ENCODE measurements around the gene DOCK3. TPM values are rescaled to one million over a fixed set of nuclear protein-coding genes. Genes with fewer than 3 reads are reported as not detected.

The DOCK3 gene
- total RNA-seq, 1 experiment from 2014 or later = 0.04 TPM

DNA sequence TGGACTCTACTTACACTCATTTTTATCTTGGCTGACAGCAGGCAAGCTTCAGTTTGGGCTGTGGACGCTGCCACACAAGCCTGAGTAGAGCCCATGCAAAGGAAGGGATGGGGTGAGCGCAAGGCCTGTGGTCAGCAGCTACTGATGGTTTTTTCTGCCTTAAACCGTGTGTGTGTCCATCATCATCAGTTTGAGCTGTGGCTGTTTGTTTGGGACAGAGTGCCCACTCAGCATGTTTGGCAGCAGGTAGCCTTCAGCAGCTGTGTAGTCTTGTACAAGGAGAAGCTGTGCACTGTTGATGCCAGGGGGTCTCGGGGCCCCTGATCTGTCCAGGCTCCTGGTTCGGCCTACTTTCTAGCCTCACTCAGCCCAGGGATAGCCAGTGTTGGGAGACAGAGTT lies 719.8 kb downstream of the DOCK3 start:
- Histone ChIP-seq H2AFZ (ENCODE audit: low read length) (no peak overlapping the region), H3K4me1 (ENCODE audit: low read length) (peaks cover 32% of the 10 kb centered on the region), H3K9ac (ENCODE audit: low read length) (no peak overlapping the region), H3K4me3 (ENCODE audit: low read length) (no peak overlapping the region), H3K4me2 (ENCODE audit: low read depth, low read length, poor library complexity, severe bottlenecking) (no peak overlapping the region), H4K20me1 (ENCODE audit: insufficient read depth, low read depth, low read length) (peaks cover 21% of the 10 kb centered on the region), H3K27ac (ENCODE audit: low read length) (no peak overlapping the region), H3K27me3 (ENCODE audit: low read length) (no peaks in the 10 kb centered on the region), H3K9me3 (ENCODE audit: low read length) (no peaks in the 10 kb centered on the region), H3K9me2 (replicated peaks; ENCODE audit: insufficient read depth, low read length) (no peaks in the 10 kb centered on the region), H3K36me3 (ENCODE audit: insufficient read depth, low read length) (peaks cover 43% of the 10 kb centered on the region; the same call in 1 of the 2 replicates), H3K79me2 (ENCODE audit: low read length) (peaks cover 56% of the 10 kb centered on the region)
- no peak for DNase-seq

DNA sequence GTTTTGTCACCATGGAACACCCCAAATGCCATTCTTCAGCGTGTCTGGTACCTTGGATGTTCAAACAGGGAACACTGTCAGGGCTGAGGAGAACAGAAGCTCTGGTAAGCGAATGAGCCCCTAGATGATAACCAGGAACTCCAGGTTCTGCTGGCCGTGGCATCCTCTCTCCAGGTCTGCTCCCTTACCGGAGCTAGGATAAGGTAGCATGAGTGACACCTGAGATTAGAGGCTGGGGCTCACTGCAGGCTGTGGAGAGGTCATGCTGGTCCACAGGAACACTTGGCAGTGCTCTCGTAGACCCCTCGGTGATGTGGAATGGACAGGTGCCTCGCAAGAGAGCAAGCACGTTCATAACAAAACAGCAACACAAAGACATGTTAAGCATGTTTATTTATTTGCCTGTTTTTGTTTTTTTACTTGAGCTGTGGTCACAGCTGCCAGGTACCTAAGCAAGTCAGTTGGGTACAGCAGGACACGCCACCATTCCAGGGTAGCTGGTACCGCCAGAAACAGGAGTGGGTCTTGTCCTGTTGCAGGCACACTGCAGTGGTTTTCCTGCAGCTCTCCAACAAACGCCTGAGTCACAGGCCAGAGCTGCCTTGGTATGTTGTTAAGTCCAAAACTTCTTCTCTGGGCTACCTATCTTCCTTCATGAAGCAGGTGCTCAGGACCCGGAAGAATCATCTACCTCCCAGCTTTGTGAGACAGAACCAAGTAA lies 720.9 kb downstream of the DOCK3 start:
- Histone ChIP-seq H3K4me2 (ENCODE audit: low read depth, low read length, poor library complexity, severe bottlenecking) (no peak overlapping the region), H3K79me2 (ENCODE audit: low read length) (peaks cover 56% of the 10 kb centered on the region), H3K27ac (ENCODE audit: low read length) (no peak overlapping the region)

GRCh38 chr3:51396401-51396800 lies 721.7 kb downstream of the DOCK3 start:
- H3K9me2 ChIP-seq (replicated peaks; ENCODE audit: insufficient read depth, low read length) = no peaks in the 10 kb centered on the region
- H3K4me2 ChIP-seq (ENCODE audit: low read depth, low read length, poor library complexity, severe bottlenecking) = no peak overlapping the region
- DNase-seq = peak; percentile 39
- H3K27me3 ChIP-seq (ENCODE audit: low read length) = no peaks in the 10 kb centered on the region
- peaks cover 20% of the 10 kb centered on the region for H4K20me1 ChIP-seq (ENCODE audit: insufficient read depth, low read depth, low read length)
- H3K4me1 ChIP-seq (ENCODE audit: low read length) = peaks cover 19% of the 10 kb centered on the region
- peaks cover 56% of the 10 kb centered on the region for H3K79me2 ChIP-seq (ENCODE audit: low read length)
- H3K36me3 ChIP-seq (ENCODE audit: insufficient read depth, low read length) = peaks cover 46% of the 10 kb centered on the region; the same call in 1 of the 2 replicates
- H3K4me3 ChIP-seq (ENCODE audit: low read length) = no peak overlapping the region
- no peak overlapping the region for H3K9ac ChIP-seq (ENCODE audit: low read length)
- no peak overlapping the region for H2AFZ ChIP-seq (ENCODE audit: low read length)
- H3K9me3 ChIP-seq (ENCODE audit: low read length) = no peaks in the 10 kb centered on the region
- H3K27ac ChIP-seq (ENCODE audit: low read length) = 0 out of 2 replicates have a peak overlapping the region, but pooled peaks have one; percentile 3

More for the DNA sequence above, 720.9 kb downstream of the DOCK3 start:
- Histone ChIP-seq H3K36me3 (ENCODE audit: insufficient read depth, low read length) (peaks cover 43% of the 10 kb centered on the region; the same call in 1 of the 2 replicates), H3K4me3 (ENCODE audit: low read length) (no peak overlapping the region), H3K9ac (ENCODE audit: low read length) (no peak overlapping the region), H4K20me1 (ENCODE audit: insufficient read depth, low read depth, low read length) (peaks cover 20% of the 10 kb centered on the region), H3K27me3 (ENCODE audit: low read length) (no peaks in the 10 kb centered on the region), H3K4me1 (ENCODE audit: low read length) (peaks cover 20% of the 10 kb centered on the region), H2AFZ (ENCODE audit: low read length) (no peak overlapping the region), H3K9me2 (replicated peaks; ENCODE audit: insufficient read depth, low read length) (no peaks in the 10 kb centered on the region), H3K9me3 (ENCODE audit: low read length) (no peaks in the 10 kb centered on the region)
- DNase-seq = peak; percentile 34

GRCh38 chr3:51397392-51397791 lies 722.7 kb downstream of the DOCK3 start:
- Histone ChIP-seq H3K9ac (ENCODE audit: low read length) (no peak overlapping the region), H3K27me3 (ENCODE audit: low read length) (no peaks in the 10 kb centered on the region), H3K4me2 (ENCODE audit: low read depth, low read length, poor library complexity, severe bottlenecking) (no peak overlapping the region), H3K4me3 (ENCODE audit: low read length) (no peak overlapping the region), H3K36me3 (ENCODE audit: insufficient read depth, low read length) (peaks cover 46% of the 10 kb centered on the region; the same call in 1 of the 2 replicates), H3K79me2 (ENCODE audit: low read length) (peaks cover 48% of the 10 kb centered on the region), H3K4me1 (ENCODE audit: low read length) (peaks cover 20% of the 10 kb centered on the region), H3K27ac (ENCODE audit: low read length) (no peak overlapping the region), H2AFZ (ENCODE audit: low read length) (no peak overlapping the region), H3K9me2 (replicated peaks; ENCODE audit: insufficient read depth, low read length) (no peaks in the 10 kb centered on the region), H4K20me1 (ENCODE audit: insufficient read depth, low read depth, low read length) (peaks cover 16% of the 10 kb centered on the region), H3K9me3 (ENCODE audit: low read length) (no peaks in the 10 kb centered on the region)
- peak; percentile 38 for DNase-seq

- Histone ChIP-seq H3K9ac (ENCODE audit: low read length) (no peak overlapping the region), H4K20me1 (ENCODE audit: insufficient read depth, low read depth, low read length) (peaks cover 8% of the 10 kb centered on the region), H3K27me3 (ENCODE audit: low read length) (no peaks in the 10 kb centered on the region), H3K4me1 (ENCODE audit: low read length) (peaks cover 13% of the 10 kb centered on the region), H3K27ac (ENCODE audit: low read length) (no peak overlapping the region), H3K36me3 (ENCODE audit: insufficient read depth, low read length) (peaks cover 43% of the 10 kb centered on the region; the same call in 1 of the 2 replicates), H3K4me2 (ENCODE audit: low read depth, low read length, poor library complexity, severe bottlenecking) (no peak overlapping the region), H2AFZ (ENCODE audit: low read length) (no peak overlapping the region), H3K9me3 (ENCODE audit: low read length) (no peaks in the 10 kb centered on the region), H3K9me2 (replicated peaks; ENCODE audit: insufficient read depth, low read length) (no peaks in the 10 kb centered on the region), H3K79me2 (ENCODE audit: low read length) (peaks cover 34% of the 10 kb centered on the region), H3K4me3 (ENCODE audit: low read length) (no peak overlapping the region)
- DNase-seq = no peak
Measured at GRCh38 chr3:51398595-51399310, 724.0 kb downstream of the DOCK3 start.

GRCh38 chr3:51400166-51400565 lies 725.4 kb downstream of the DOCK3 start:
- DNase-seq = no peak
- H3K27me3 ChIP-seq (ENCODE audit: low read length) = no peaks in the 10 kb centered on the region
- H3K9me2 ChIP-seq (replicated peaks; ENCODE audit: insufficient read depth, low read length) = no peaks in the 10 kb centered on the region
- H3K36me3 ChIP-seq (ENCODE audit: insufficient read depth, low read length) = peaks cover 38% of the 10 kb centered on the region; the same call in 1 of the 2 replicates
- H3K4me2 ChIP-seq (ENCODE audit: low read depth, low read length, poor library complexity, severe bottlenecking) = no peak overlapping the region
- H3K27ac ChIP-seq (ENCODE audit: low read length) = no peak overlapping the region
- no peak overlapping the region for H2AFZ ChIP-seq (ENCODE audit: low read length)
- H3K9me3 ChIP-seq (ENCODE audit: low read length) = no peaks in the 10 kb centered on the region
- no peak overlapping the region for H3K9ac ChIP-seq (ENCODE audit: low read length)
- H3K4me3 ChIP-seq (ENCODE audit: low read length) = no peak overlapping the region
- no peaks in the 10 kb centered on the region for H4K20me1 ChIP-seq (ENCODE audit: insufficient read depth, low read depth, low read length)
- peaks cover 28% of the 10 kb centered on the region for H3K79me2 ChIP-seq (ENCODE audit: low read length)
- H3K4me1 ChIP-seq (ENCODE audit: low read length) = peaks cover 9% of the 10 kb centered on the region

- Histone ChIP-seq H3K4me2 (ENCODE audit: low read depth, low read length, poor library complexity, severe bottlenecking) (no peak overlapping the region), H4K20me1 (ENCODE audit: insufficient read depth, low read depth, low read length) (no peaks in the 10 kb centered on the region), H3K9me3 (ENCODE audit: low read length) (no peaks in the 10 kb centered on the region), H2AFZ (ENCODE audit: low read length) (no peak overlapping the region), H3K27me3 (ENCODE audit: low read length) (no peaks in the 10 kb centered on the region), H3K27ac (ENCODE audit: low read length) (no peak overlapping the region), H3K9me2 (replicated peaks; ENCODE audit: insufficient read depth, low read length) (no peaks in the 10 kb centered on the region), H3K4me3 (ENCODE audit: low read length) (no peak overlapping the region), H3K4me1 (ENCODE audit: low read length) (peaks cover 9% of the 10 kb centered on the region), H3K36me3 (ENCODE audit: insufficient read depth, low read length) (peaks cover 32% of the 10 kb centered on the region; the same call in 1 of the 2 replicates), H3K79me2 (ENCODE audit: low read length) (peaks cover 19% of the 10 kb centered on the region), H3K9ac (ENCODE audit: low read length) (no peak overlapping the region)
- no peak for DNase-seq
Measured at GRCh38 chr3:51401735-51402134, 727.0 kb downstream of the DOCK3 start.

DNA sequence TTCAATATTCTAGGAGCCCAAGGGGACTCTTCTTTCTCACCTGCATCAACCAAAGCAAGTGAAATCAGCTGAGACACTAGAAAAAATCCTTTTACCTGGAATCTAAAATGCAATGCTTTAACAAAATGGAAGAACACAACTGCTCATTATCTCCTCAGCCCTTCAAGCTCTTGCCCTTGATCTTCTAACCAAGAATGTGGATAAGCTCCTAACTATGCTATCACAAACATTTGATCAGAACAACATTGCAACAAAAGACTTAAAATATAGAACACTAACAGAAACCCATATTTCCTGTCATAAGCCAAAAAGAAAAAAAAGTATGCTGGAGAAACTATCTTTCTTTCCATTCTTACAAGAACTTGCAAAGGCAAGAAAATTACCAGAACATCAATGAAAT lies 728.9 kb downstream of the DOCK3 start:
- H3K9me2 ChIP-seq (replicated peaks; ENCODE audit: insufficient read depth, low read length) = no peaks in the 10 kb centered on the region
- peaks cover 29% of the 10 kb centered on the region for H3K79me2 ChIP-seq (ENCODE audit: low read length)
- no peaks in the 10 kb centered on the region for H3K9me3 ChIP-seq (ENCODE audit: low read length)
- H3K27ac ChIP-seq (ENCODE audit: low read length) = no peak overlapping the region
- H3K4me2 ChIP-seq (ENCODE audit: low read depth, low read length, poor library complexity, severe bottlenecking) = no peak overlapping the region
- peaks cover 17% of the 10 kb centered on the region for H3K4me1 ChIP-seq (ENCODE audit: low read length)
- H3K4me3 ChIP-seq (ENCODE audit: low read length) = no peak overlapping the region
- no peak overlapping the region for H2AFZ ChIP-seq (ENCODE audit: low read length)
- H3K27me3 ChIP-seq (ENCODE audit: low read length) = no peaks in the 10 kb centered on the region
- DNase-seq = no peak
- no peak overlapping the region for H3K9ac ChIP-seq (ENCODE audit: low read length)
- peaks cover 28% of the 10 kb centered on the region; the same call in 1 of the 2 replicates for H3K36me3 ChIP-seq (ENCODE audit: insufficient read depth, low read length)
- no peaks in the 10 kb centered on the region for H4K20me1 ChIP-seq (ENCODE audit: insufficient read depth, low read depth, low read length)
